ENCODE measurements around the gene CACNA1A. TPM values are rescaled to one million over a fixed set of nuclear protein-coding genes. Genes with fewer than 3 reads are reported as not detected.

Gene CACNA1A
- total RNA-seq, 1 donor from 2014 or later = 0.44 TPM

DNA sequence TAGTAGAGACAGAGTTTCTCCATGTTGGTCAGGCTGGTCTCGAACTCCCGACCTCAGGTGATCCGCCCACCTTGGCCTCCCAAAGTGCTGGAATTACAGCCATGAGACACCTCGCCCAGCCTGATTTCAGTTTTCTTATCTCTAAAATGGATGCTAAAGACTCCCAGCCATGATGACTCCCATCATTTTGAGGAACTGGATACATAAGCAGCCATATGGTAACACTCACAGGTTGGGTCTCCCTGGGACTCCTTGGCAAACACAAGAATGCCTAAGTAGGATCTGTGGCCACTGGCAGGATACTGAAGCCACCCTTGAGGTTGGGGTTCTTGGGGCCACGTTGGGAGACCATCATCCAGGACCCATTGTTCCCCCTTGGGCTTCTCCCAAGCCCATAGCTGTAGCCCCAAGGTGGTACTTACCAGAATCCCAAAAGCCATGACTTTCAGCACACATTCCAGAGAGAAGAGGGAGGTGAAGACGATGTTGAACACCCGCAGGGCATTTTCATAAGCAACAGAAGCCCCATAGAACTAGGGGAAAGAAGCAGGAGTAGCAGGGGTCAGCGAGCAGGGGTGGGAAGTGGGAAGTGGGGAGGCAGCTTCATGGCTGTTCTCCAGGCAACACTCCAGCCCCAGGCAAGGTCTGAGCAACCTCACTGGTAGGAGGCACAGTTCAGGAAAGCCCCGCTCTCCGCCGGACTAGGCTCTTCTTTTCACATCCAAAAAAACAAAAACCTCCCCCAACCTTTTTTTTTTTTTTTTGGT lies 253.5 kb downstream of the CACNA1A start:
- DNase-seq = no peak
- no peak overlapping the region for H3K27ac ChIP-seq (replicated peaks)
- TF ChIP-seq, protein P1, sequence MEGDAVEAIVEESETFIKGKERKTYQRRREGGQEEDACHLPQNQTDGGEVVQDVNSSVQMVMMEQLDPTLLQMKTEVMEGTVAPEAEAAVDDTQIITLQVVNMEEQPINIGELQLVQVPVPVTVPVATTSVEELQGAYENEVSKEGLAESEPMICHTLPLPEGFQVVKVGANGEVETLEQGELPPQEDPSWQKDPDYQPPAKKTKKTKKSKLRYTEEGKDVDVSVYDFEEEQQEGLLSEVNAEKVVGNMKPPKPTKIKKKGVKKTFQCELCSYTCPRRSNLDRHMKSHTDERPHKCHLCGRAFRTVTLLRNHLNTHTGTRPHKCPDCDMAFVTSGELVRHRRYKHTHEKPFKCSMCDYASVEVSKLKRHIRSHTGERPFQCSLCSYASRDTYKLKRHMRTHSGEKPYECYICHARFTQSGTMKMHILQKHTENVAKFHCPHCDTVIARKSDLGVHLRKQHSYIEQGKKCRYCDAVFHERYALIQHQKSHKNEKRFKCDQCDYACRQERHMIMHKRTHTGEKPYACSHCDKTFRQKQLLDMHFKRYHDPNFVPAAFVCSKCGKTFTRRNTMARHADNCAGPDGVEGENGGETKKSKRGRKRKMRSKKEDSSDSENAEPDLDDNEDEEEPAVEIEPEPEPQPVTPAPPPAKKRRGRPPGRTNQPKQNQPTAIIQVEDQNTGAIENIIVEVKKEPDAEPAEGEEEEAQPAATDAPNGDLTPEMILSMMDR (IDR thresholded peaks at IDR 0.05; ENCODE audit: borderline replicate concordance) = no peak
- H3K4me3 ChIP-seq = no peak overlapping the region
- intact Hi-C loops (cut with micrococcal nuclease) = loop anchor here (10.0 kb wide), 1 partner anchor 58 kb away; no protein-coding TSS in a partner anchor
- peaks cover 20% of the 10 kb centered on the region for H3K27me3 ChIP-seq (ENCODE audit: low read depth)
- no peaks in the 10 kb centered on the region for H3K36me3 ChIP-seq
- no peaks in the 10 kb centered on the region for H3K9me3 ChIP-seq (replicated peaks)
- H3K4me1 ChIP-seq = no peaks in the 10 kb centered on the region

GRCh38 chr19:13244920-13245319 lies 261.4 kb downstream of the CACNA1A start:
- no peaks in the 10 kb centered on the region for H3K27me3 ChIP-seq (ENCODE audit: low read depth)

GRCh38 chr19:13241231-13242104 lies 264.8 kb downstream of the CACNA1A start:
- H3K27me3 ChIP-seq (ENCODE audit: low read depth) = peaks cover 13% of the 10 kb centered on the region
- H3K4me1 ChIP-seq = no peaks in the 10 kb centered on the region
- no peak overlapping the region for H3K27ac ChIP-seq (replicated peaks)
- TF ChIP-seq, protein P1 (IDR thresholded peaks at IDR 0.05; ENCODE audit: borderline replicate concordance) = no peak
- no peaks in the 10 kb centered on the region for H3K36me3 ChIP-seq
- H3K4me3 ChIP-seq = no peak overlapping the region
- H3K9me3 ChIP-seq (replicated peaks) = peaks cover 2% of the 10 kb centered on the region
- intact Hi-C loops (cut with micrococcal nuclease) = no loop called here
- DNase-seq = no peak

More at GRCh38 chr19:13244920-13245319, 261.4 kb downstream of the CACNA1A start:
- H3K4me3 ChIP-seq = no peak overlapping the region
- no peak for DNase-seq
- H3K4me1 ChIP-seq = no peaks in the 10 kb centered on the region
- TF ChIP-seq, protein P1 (IDR thresholded peaks at IDR 0.05; ENCODE audit: borderline replicate concordance) = no peak
- no peak overlapping the region for H3K27ac ChIP-seq (replicated peaks)
- H3K9me3 ChIP-seq (replicated peaks) = no peaks in the 10 kb centered on the region
- intact Hi-C loops (cut with micrococcal nuclease) = no loop called here
- H3K36me3 ChIP-seq = no peaks in the 10 kb centered on the region

- H3K4me3 ChIP-seq = no peak overlapping the region
- TF ChIP-seq, protein P1 (IDR thresholded peaks at IDR 0.05; ENCODE audit: borderline replicate concordance) = no peak
- intact Hi-C loops (cut with micrococcal nuclease) = no loop called here
- H3K36me3 ChIP-seq = no peaks in the 10 kb centered on the region
- DNase-seq = no peak
- H3K9me3 ChIP-seq (replicated peaks) = peaks cover 12% of the 10 kb centered on the region
- H3K27ac ChIP-seq (replicated peaks) = no peak overlapping the region
- H3K27me3 ChIP-seq (ENCODE audit: low read depth) = peaks cover 14% of the 10 kb centered on the region
- no peaks in the 10 kb centered on the region for H3K4me1 ChIP-seq
Measured at GRCh38 chr19:13240312-13241022, 265.8 kb downstream of the CACNA1A start.

DNA sequence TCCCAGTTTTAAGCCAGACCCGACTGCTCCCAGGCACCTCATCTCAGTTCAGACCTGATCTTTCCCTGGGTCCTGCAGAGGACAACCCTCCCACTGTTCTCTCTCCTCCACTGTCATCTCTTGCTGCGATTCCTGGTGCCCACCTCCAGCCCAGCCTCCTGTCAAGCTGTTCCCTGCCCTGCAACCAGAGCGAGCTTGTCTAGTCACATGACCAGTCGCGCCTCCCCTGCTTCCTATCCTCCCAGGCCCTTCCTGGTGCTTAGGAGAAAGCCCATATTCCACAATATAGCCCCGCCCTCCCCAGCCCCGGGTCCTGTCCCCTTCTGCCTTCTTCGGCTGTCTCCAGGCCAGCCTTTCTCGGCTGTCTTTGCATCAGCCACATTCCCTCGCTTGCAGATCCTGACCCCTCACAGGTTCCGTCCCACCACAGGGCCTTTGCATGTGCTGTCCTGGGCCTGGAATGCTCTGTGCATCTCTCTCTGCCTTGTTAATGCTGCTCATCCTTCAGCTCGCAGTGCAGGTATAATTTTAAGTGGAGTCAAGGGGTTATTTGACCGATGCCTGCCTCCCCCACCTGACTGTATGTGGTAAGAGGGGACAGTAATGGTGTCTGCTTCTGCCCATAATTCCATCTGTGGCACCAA lies 267.3 kb downstream of the CACNA1A start:
- intact Hi-C loops (cut with micrococcal nuclease) = no loop called here
- TF ChIP-seq, protein P1 (IDR thresholded peaks at IDR 0.05; ENCODE audit: borderline replicate concordance) = no peak

More for the DNA sequence above, 267.3 kb downstream of the CACNA1A start:
- Histone ChIP-seq H3K36me3 (no peaks in the 10 kb centered on the region), H3K27ac (replicated peaks) (no peak overlapping the region), H3K4me3 (no peak overlapping the region), H3K4me1 (no peaks in the 10 kb centered on the region), H3K27me3 (ENCODE audit: low read depth) (peaks cover 25% of the 10 kb centered on the region), H3K9me3 (replicated peaks) (peaks cover 18% of the 10 kb centered on the region)
- DNase-seq = no peak

Measured in left ventricle myocardium inferior (tissue), 1 donor.